HepG2 (cell line): ENCODE measurements around the gene AP1G1. TPM values are rescaled to one million over a fixed set of nuclear protein-coding genes. Genes with fewer than 3 reads are reported as not detected.
A peak's percentile ranks its signal among the peaks of the same experiment; 100 is the strongest.

Source experiments
- BRD4 ChIP-seq: sonication (generic); formaldehyde crosslinking; IDR thresholded peaks from 2 replicates; pipeline ENCODE4 v1.4.0; 2020; ENCODE audit warnings: missing genetic modification reagents
- EHMT2 ChIP-seq: fragments of 200-600 bp; sonication (generic); IDR thresholded peaks from 2 replicates; pipeline ENCODE4 v1.7.0; 2017; ENCODE audit warnings: antibody characterized with exemption, low read depth, low read length, borderline replicate concordance
- FOXA3 ChIP-seq: IDR thresholded peaks from 2 replicates; pipeline ENCODE4 v1.6.1; 2016; ENCODE audit warnings: missing genetic modification reagents, missing compliant biosample characterization
- GATA4 ChIP-seq: sonication (generic); IDR thresholded peaks from 2 replicates; pipeline ENCODE4 v1.6.1; 2016; ENCODE audit warnings: antibody characterized with exemption, low read depth, borderline replicate concordance
- GATAD2A ChIP-seq: IDR thresholded peaks from 2 replicates; pipeline ENCODE4 v1.6.1; 2016
- GPBP1L1 ChIP-seq: sonication (generic); formaldehyde crosslinking; IDR thresholded peaks from 2 replicates; pipeline ENCODE4 v1.5.0; 2020; ENCODE audit warnings: mild to moderate bottlenecking, missing genetic modification reagents
- IRF2 ChIP-seq: IDR thresholded peaks from 2 replicates; pipeline ENCODE4 v1.6.1; 2018; ENCODE audit warnings: missing genetic modification reagents, missing compliant biosample characterization
- IRX3 ChIP-seq: sonication (generic); formaldehyde crosslinking; IDR thresholded peaks from 2 replicates; pipeline ENCODE4 v1.8.1; 2023; ENCODE audit warnings: mild to moderate bottlenecking, low read depth, missing genetic modification reagents, borderline replicate concordance
- KLF12 ChIP-seq: sonication (generic); formaldehyde crosslinking; IDR thresholded peaks from 2 replicates; pipeline ENCODE4 v1.4.0; 2020; ENCODE audit warnings: missing genetic modification reagents, borderline replicate concordance
- PHF21A ChIP-seq: sonication (generic); formaldehyde crosslinking; IDR thresholded peaks from 2 replicates; pipeline ENCODE4 v1.5.0; 2020; ENCODE audit warnings: mild to moderate bottlenecking, missing genetic modification reagents
- PHF5A ChIP-seq: IDR thresholded peaks from one replicate; pipeline ENCODE4 v1.6.1; 2018; ENCODE audit warnings: low read depth, missing genetic modification reagents; ENCODE audit not compliant: unreplicated experiment
- RNF219 ChIP-seq: sonication (generic); formaldehyde crosslinking; IDR thresholded peaks from 2 replicates; pipeline ENCODE4 v1.5.0; 2020; ENCODE audit warnings: mild to moderate bottlenecking, missing genetic modification reagents
- SAP130 ChIP-seq: IDR thresholded peaks from 2 replicates; pipeline ENCODE4 v1.6.1; 2016; ENCODE audit warnings: low read depth
- ZBTB26 ChIP-seq: IDR thresholded peaks from 2 replicates; pipeline ENCODE4 v1.6.1; 2016; ENCODE audit warnings: missing compliant biosample characterization, missing genetic modification reagents, borderline replicate concordance
- ZFP41 ChIP-seq: sonication (generic); formaldehyde crosslinking; IDR thresholded peaks from 2 replicates; pipeline ENCODE4 v1.4.0; 2020; ENCODE audit warnings: mild to moderate bottlenecking, missing genetic modification reagents, borderline replicate concordance
- ZKSCAN1 ChIP-seq: fragments of 150-350 bp; IDR thresholded peaks from 2 replicates; pipeline ENCODE4 v1.6.1; 2014; ENCODE audit warnings: low read length
- ZNF333 ChIP-seq: sonication (generic); formaldehyde crosslinking; IDR thresholded peaks from 2 replicates; pipeline ENCODE4 v1.4.0; 2020; ENCODE audit warnings: mild to moderate bottlenecking, missing genetic modification reagents, borderline replicate concordance
- ZNF335 ChIP-seq: sonication (generic); formaldehyde crosslinking; IDR thresholded peaks from 2 replicates; pipeline ENCODE4 v1.4.0; 2020; ENCODE audit warnings: missing genetic modification reagents
- ZNF816 ChIP-seq: sonication (generic); formaldehyde crosslinking; IDR thresholded peaks from 2 replicates; pipeline ENCODE4 v1.8.0; 2022; ENCODE audit warnings: missing genetic modification reagents, mild to moderate bottlenecking, borderline replicate concordance
- polyA plus RNA-seq, 8 experiments: library from polyadenylated mRNA; depleted of rRNA in 3 of 8; stranded (reverse) in 7 of 8; unstranded in 1 of 8; fragments of >200 nt; fragmentation: Illumina TruSeq in 4 of 8; extraction: Trizol in 4 of 8; gene quantifications; 2 replicates each; pipeline versions ENCODE4 v1.2.1 to v1.2.3, GENCODE V29; 2011 to 2016; ENCODE audit warnings: low read depth in 4 of 8, missing spikeins in 1 of 8, mixed read lengths in 1 of 8; ENCODE audit not compliant: insufficient read depth in 1 of 8
- total RNA-seq, 5 experiments: library from RNA; depleted of rRNA; stranded (reverse); fragments of >200 nt; fragmentation: Illumina TruSeq; extraction: Trizol; gene quantifications; 2 replicates each; pipeline ENCODE4 v1.2.3, GENCODE V29; 2016; ENCODE audit warnings: low read depth in 1 of 5

Gene AP1G1
- total and polyA plus RNA-seq, 2 of the 13 experiments (the other 11 are each of a cell fraction or from before 2014, with no cell fraction given) = 62.2 to 66.2 TPM

- no peak for TF ChIP-seq ZBTB26
- TF ChIP-seq KLF12 = peak; percentile 99
- peak; percentile 84 for TF ChIP-seq IRF2 (CRISPR knock-in tag)
- TF ChIP-seq EHMT2 = no peak
- peak; percentile 86 for TF ChIP-seq GATA4
- TF ChIP-seq PHF21A (CRISPR knock-in tag) = peak; percentile 43; the same call in 1 of the 2 replicates
- no peak; the same call in 1 of the 2 replicates for TF ChIP-seq BRD4
- peak; percentile 77; the same call in 1 of the 2 replicates for TF ChIP-seq IRX3 (CRISPR knock-in tag)
- peak; percentile 59; the same call in 1 of the 2 replicates for TF ChIP-seq ZNF335 (CRISPR knock-in tag)
- TF ChIP-seq RNF219 = peak; percentile 60; the same call in 1 of the 2 replicates
- TF ChIP-seq ZNF333 (CRISPR knock-in tag) = peak; percentile 28; the same call in 1 of the 2 replicates
- peak; percentile 45 for TF ChIP-seq ZKSCAN1
- TF ChIP-seq PHF5A (CRISPR knock-in tag) = no peak
- TF ChIP-seq GPBP1L1 (CRISPR knock-in tag) = no peak
- TF ChIP-seq ZFP41 (CRISPR knock-in tag) = peak; percentile 46; the same call in 1 of the 2 replicates
- TF ChIP-seq GATAD2A (CRISPR knock-in tag) = peak; percentile 60
- peak; percentile 98 for TF ChIP-seq SAP130 (CRISPR knock-in tag)
- TF ChIP-seq ZNF816 (CRISPR knock-in tag) = peak; percentile 87
- TF ChIP-seq FOXA3 (CRISPR knock-in tag) = peak; percentile 70; the same call in 1 of the 2 replicates
Measured at GRCh38 chr16:71845639-71846430, 37.2 kb upstream of the AP1G1 start, which contains the start of gene ATXN1L (continued).
